NT2/D1 (cell line): ENCODE results near the gene ARRDC3.

Experiments
- SUZ12 ChIP-seq: IDR thresholded peaks from 2 replicates; pipeline ENCODE4 v1.6.1; 2011; ENCODE audit not compliant: insufficient read length, insufficient read depth; ENCODE audit errors: extremely low read depth
- YY1 ChIP-seq: IDR thresholded peaks from 2 replicates; pipeline ENCODE4 v1.6.1; 2011; ENCODE audit not compliant: insufficient read length, insufficient read depth
- ZNF274 ChIP-seq: IDR thresholded peaks from 2 replicates; pipeline ENCODE4 v1.6.1; 2011; ENCODE audit warnings: mild to moderate bottlenecking, low read depth, low read length

GRCh38 chr5:91331705-91332104, 51.4 kb downstream of the ARRDC3 start:
- TF ChIP-seq ZNF274: no peak
- no peak for TF ChIP-seq YY1
- no peak for TF ChIP-seq SUZ12
